MCF 10A (cell line): Measurements from ENCODE around the gene TET1. TPM values are rescaled to one million over a fixed set of nuclear protein-coding genes. Genes with fewer than 3 reads are reported as not detected.
"Not testable (repeated sequence)": the region's sequence is repeated elsewhere in the genome, so short reads cannot be mapped to it uniquely, and the experiment has no call there.

Source experiments
- BruUV-seq: library from RNA; stranded (reverse); fragments of 400-500 nt; replicated peaks from 2 replicates; lab custom pipeline; 2021; lab: Mats Ljungman, UMichigan
- CTCF ChIA-PET: fragments of 300-600 bp; sonication (Branson Sonifier 250); formaldehyde crosslinking; extraction: SDS; loops from one replicate; lab custom pipeline; 2021; ENCODE audit warnings: antibody characterized with exemption, inconsistent platforms; lab: Yijun Ruan, JAX
- POLR2A ChIA-PET: fragments of 300-600, 350-650 bp; sonication (Branson Sonifier 250); formaldehyde crosslinking; extraction: SDS; loops from one replicate; lab custom pipeline; 2020; ENCODE audit warnings: antibody characterized with exemption, inconsistent platforms; lab: Yijun Ruan, JAX
- DNase-seq: peaks from one replicate; pipeline ENCODE4 v3.0.0-alpha.2; 2018; ENCODE audit not compliant: unreplicated experiment
- H3K27ac Mint-ChIP-seq: one replicate; pipeline ENCODE4 v1.8.0; 2022; ENCODE audit warnings: mild to moderate bottlenecking, low read depth, mixed read lengths; ENCODE audit not compliant: unreplicated experiment
- H3K27me3 Mint-ChIP-seq: one replicate; pipeline ENCODE4 v1.8.0; 2022; ENCODE audit warnings: mixed read lengths; ENCODE audit not compliant: insufficient read depth, unreplicated experiment
- H3K36me3 Mint-ChIP-seq: one replicate; pipeline ENCODE4 v1.8.0; 2022; ENCODE audit warnings: mild to moderate bottlenecking, moderate library complexity, mixed read lengths; ENCODE audit not compliant: insufficient read depth, unreplicated experiment
- H3K4me1 Mint-ChIP-seq: one replicate; pipeline ENCODE4 v1.8.0; 2022; ENCODE audit warnings: mixed read lengths; ENCODE audit not compliant: insufficient read depth, unreplicated experiment
- H3K4me3 Mint-ChIP-seq: one replicate; pipeline ENCODE4 v1.8.0; 2022; ENCODE audit warnings: mild to moderate bottlenecking, moderate library complexity, mixed read lengths; ENCODE audit not compliant: unreplicated experiment
- H3K9me3 Mint-ChIP-seq: one replicate; pipeline ENCODE4 v1.8.0; 2022; ENCODE audit warnings: mixed read lengths; ENCODE audit not compliant: unreplicated experiment
- intact Hi-C: fragments of 100-400 bp; cut with micrococcal nuclease; formaldehyde crosslinking; loops from 2 replicates; pipeline ENCODE4 v1.14.1; 2022
- total RNA-seq: library from RNA; stranded (reverse); gene quantifications from 2 replicates; pipeline ENCODE4 v1.2.3, GENCODE V29; 2022
- TF ChIP-seq, protein P1 (sequence below): fragments of 200-600 bp; IDR thresholded peaks from one replicate; pipeline ENCODE4 v1.8.0; 2022; ENCODE audit warnings: antibody characterized with exemption, mild to moderate bottlenecking; ENCODE audit not compliant: unreplicated experiment

The TET1 gene
- total RNA-seq, 1 experiment from 2014 or later = 0.05 TPM

DNA sequence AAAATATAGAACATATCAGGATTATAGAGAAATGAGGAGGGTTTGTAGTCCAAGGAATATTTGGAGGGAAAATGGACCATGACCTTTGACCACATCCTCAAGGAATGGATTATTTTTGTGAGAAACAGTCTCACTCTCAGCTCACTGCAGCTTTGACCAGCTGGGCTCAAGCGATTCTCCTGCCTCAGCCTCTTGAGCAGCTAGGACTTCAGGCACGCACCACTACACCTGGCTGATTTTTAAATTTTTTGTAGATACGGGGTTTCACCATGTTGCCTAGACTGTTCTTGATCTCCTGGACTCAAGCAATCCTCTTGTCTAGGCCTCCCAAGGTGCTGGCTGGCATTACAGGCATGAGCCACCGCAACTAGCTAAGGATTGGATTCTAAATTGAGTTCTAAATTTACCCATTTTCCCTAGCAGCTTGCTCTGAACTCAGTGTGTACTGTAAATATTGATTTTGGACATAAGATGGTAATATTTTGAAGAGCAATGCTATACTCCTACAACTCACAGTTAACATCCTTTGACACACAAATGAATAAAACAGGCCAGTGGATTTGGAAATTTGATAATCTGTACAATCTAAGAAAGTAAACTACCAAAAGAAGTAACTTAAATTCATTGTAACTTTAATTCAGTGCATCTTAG is 73.8 kb downstream of the TET1 start:
- no peaks in the 10 kb centered on the region for H3K4me1 Mint-ChIP-seq
- TF ChIP-seq, protein P1, sequence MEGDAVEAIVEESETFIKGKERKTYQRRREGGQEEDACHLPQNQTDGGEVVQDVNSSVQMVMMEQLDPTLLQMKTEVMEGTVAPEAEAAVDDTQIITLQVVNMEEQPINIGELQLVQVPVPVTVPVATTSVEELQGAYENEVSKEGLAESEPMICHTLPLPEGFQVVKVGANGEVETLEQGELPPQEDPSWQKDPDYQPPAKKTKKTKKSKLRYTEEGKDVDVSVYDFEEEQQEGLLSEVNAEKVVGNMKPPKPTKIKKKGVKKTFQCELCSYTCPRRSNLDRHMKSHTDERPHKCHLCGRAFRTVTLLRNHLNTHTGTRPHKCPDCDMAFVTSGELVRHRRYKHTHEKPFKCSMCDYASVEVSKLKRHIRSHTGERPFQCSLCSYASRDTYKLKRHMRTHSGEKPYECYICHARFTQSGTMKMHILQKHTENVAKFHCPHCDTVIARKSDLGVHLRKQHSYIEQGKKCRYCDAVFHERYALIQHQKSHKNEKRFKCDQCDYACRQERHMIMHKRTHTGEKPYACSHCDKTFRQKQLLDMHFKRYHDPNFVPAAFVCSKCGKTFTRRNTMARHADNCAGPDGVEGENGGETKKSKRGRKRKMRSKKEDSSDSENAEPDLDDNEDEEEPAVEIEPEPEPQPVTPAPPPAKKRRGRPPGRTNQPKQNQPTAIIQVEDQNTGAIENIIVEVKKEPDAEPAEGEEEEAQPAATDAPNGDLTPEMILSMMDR = no peak
- ChIA-PET POLR2A (interaction anchor here (0.7 kb wide), 1 partner anchor 299 kb away, joined by 3 read pairs; no protein-coding TSS in a partner anchor), CTCF (interaction anchor here (0.6 kb wide), 1 partner anchor 19 kb away, joined by 4 read pairs; no protein-coding TSS in a partner anchor)
- H3K36me3 Mint-ChIP-seq = no peaks in the 10 kb centered on the region
- no TSS peak for BruUV-seq
- H3K27me3 Mint-ChIP-seq = no peaks in the 10 kb centered on the region
- no peak for DNase-seq
- intact Hi-C loops = no loop called here
- H3K27ac Mint-ChIP-seq = no peak overlapping the region
- H3K9me3 Mint-ChIP-seq = no peaks in the 10 kb centered on the region
- no peak overlapping the region for H3K4me3 Mint-ChIP-seq

DNA sequence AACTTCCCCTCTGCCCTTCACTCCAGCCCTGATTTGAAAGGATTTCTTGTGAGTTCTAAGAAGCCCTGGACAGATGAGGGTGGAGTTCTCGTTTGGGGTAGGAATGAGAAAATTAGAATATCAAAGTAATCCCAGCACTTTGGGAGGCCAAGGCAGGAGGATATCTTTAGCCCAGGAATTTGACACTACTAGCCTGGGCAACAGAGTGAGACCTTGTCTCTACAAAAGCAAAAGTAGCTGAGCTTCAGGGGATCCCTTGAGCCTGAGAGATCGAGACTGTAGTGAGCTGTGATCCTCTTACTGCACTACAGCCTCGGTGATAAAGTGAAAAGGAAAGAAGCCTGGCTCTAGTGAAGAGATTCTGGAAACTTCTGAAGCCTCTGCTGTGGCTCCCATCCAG is 76.2 kb downstream of the TET1 start:
- BruUV-seq = no TSS peak
- H3K9me3 Mint-ChIP-seq = no peaks in the 10 kb centered on the region
- H3K4me1 Mint-ChIP-seq = no peaks in the 10 kb centered on the region
- no peaks in the 10 kb centered on the region for H3K36me3 Mint-ChIP-seq
- H3K27ac Mint-ChIP-seq = no peak overlapping the region
- no peaks in the 10 kb centered on the region for H3K27me3 Mint-ChIP-seq
- CTCF ChIA-PET = no interaction called here
- H3K4me3 Mint-ChIP-seq = no peak overlapping the region
- TF ChIP-seq, protein P1 = no peak
- POLR2A ChIA-PET = interaction anchor here (0.9 to 1.0 kb wide), 2 partner anchors 12 to 13 kb away, joined by 3 to 5 read pairs; no protein-coding TSS in a partner anchor
- no peak for DNase-seq
- intact Hi-C loops = no loop called here

- H3K27ac Mint-ChIP-seq, H3K4me3 Mint-ChIP-seq, H3K36me3 Mint-ChIP-seq, H3K9me3 Mint-ChIP-seq, DNase-seq, BruUV-seq, POLR2A ChIA-PET, H3K27me3 Mint-ChIP-seq: not testable (repeated sequence)
- H3K4me1 Mint-ChIP-seq = peaks cover 11% of the 10 kb centered on the region
- intact Hi-C loops = loop anchor here (10.0 kb wide), 1 partner anchor 251 kb away; no protein-coding TSS in a partner anchor
- CTCF ChIA-PET = interaction anchor here (0.7 kb wide), 1 partner anchor 119 kb away, joined by 3 read pairs; no protein-coding TSS in a partner anchor
These were observed 83.4 kb downstream of the TET1 start for GRCh38 chr10:68643550-68643949.

DNA sequence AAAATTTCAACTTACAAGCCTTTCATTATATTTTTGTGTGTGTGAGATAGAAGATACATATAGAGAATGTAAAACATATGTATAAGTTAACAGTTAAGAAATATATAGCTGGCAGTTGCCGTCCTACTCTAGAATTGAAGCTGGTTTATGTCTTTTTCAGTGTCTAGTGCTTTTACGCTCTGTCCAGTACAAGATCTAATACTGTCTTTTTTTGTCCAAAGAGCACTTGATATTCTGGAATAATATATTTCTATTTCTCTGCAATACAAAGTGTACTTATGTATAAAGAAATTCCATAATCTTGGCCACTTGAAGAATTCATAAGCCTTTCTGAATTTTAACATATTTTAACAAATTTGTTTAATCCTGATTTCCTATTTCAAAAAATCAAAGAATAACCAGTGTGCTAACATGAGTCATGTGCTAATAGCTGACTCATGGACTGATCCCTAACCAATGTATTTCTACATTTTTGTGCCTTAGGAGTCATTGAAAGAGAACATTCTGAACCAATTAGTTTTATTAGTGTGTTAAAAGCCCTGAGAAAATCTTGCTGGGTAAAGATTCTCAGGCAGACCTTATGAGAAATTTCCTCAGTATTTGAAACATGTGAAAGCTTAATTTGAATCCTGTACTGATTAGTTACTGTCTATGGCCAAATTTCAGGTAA is 87.7 kb downstream of the TET1 start:
- CTCF ChIA-PET = interaction anchor here (0.9 kb wide), 1 partner anchor 99 kb away, joined by 3 read pairs; no protein-coding TSS in a partner anchor
- peak overlapping the region; percentile 93 for H3K27ac Mint-ChIP-seq
- POLR2A ChIA-PET = interaction anchor here (0.7 to 1.9 kb wide), 11 partner anchors 9 to 121 kb away, joined by 3 to 8 read pairs (median 3); partner anchors contain the start of genes CCAR1 and SLC25A16
- no peaks in the 10 kb centered on the region for H3K36me3 Mint-ChIP-seq
- BruUV-seq = no TSS peak
- no peaks in the 10 kb centered on the region for H3K9me3 Mint-ChIP-seq
- H3K4me1 Mint-ChIP-seq = peaks cover 21% of the 10 kb centered on the region
- H3K27me3 Mint-ChIP-seq = no peaks in the 10 kb centered on the region
- peak; percentile 72 for DNase-seq
- TF ChIP-seq, protein P1 = no peak
- H3K4me3 Mint-ChIP-seq = peak overlapping the region; percentile 2
- intact Hi-C loops = loop anchor here (10.0 kb wide), 1 partner anchor 247 kb away; no protein-coding TSS in a partner anchor
